Measurements from ENCODE around the gene ZNF653. TPM values are rescaled to one million over a fixed set of nuclear protein-coding genes. Genes with fewer than 3 reads are reported as not detected.

The ZNF653 gene
- total and polyA plus RNA-seq, 9 of the 15 experiments (the other 6 are each of a cell fraction or from before 2014, with no cell fraction given): 1.6 to 8.0 (median 4.2) TPM; not detected in 2

- TF ChIP-seq NCOA6 (IDR thresholded peaks at IDR 0.05): no peak; the same call in 1 of the 2 replicates
- no peak for TF ChIP-seq ZNF436 (CRISPR knock-in tag; IDR thresholded peaks at IDR 0.05)
- TF ChIP-seq MTA2 (IDR thresholded peaks at IDR 0.05; ENCODE audit: low read depth): peak; percentile 68
- TF ChIP-seq MED1 (CRISPR knock-in tag; IDR thresholded peaks at IDR 0.05; ENCODE audit: borderline replicate concordance): no peak
- peak; percentile 92 for TF ChIP-seq MXD1 (CRISPR knock-in tag; IDR thresholded peaks at IDR 0.05; ENCODE audit: borderline replicate concordance, poor library complexity, severe bottlenecking)
- TF ChIP-seq PTBP1 (IDR thresholded peaks at IDR 0.05; ENCODE audit: low read depth, low read length): no peak
- no peak for TF ChIP-seq ZNF165 (CRISPR knock-in tag; IDR thresholded peaks at IDR 0.05; ENCODE audit: borderline replicate concordance)
- TF ChIP-seq SLC30A9 (CRISPR knock-in tag; IDR thresholded peaks at IDR 0.05): no peak
- TF ChIP-seq MXI1 (IDR thresholded peaks at IDR 0.05; ENCODE audit: low read depth, low read length): peak; percentile 73
- no peak for TF ChIP-seq LARP7 (IDR thresholded peaks at IDR 0.05)
- no peak for TF ChIP-seq ZBTB26 (CRISPR knock-in tag; IDR thresholded peaks at IDR 0.05)
- TF ChIP-seq ZBTB2 (IDR thresholded peaks at IDR 0.05): 0 out of 2 replicates have a peak, but pooled peaks have one; percentile 4
- peak; percentile 59 to 67; a peak in 3 of 4 replicates for TF ChIP-seq MAZ (CRISPR knock-in tag; conservative IDR thresholded peaks at IDR 0.05 in 1 of 2, IDR thresholded peaks at IDR 0.05 in 1 of 2)
- no peak for TF ChIP-seq MLLT1 (IDR thresholded peaks at IDR 0.05)
- TF ChIP-seq THRB (CRISPR knock-in tag; conservative IDR thresholded peaks at IDR 0.05): no peak
- TF ChIP-seq NFYB (IDR thresholded peaks at IDR 0.05; ENCODE audit: extremely low read depth, insufficient read length): peak; percentile 64
- TF ChIP-seq GMEB1 (CRISPR knock-in tag; IDR thresholded peaks at IDR 0.05): no peak
- peak; percentile 55 for TF ChIP-seq TEAD4 (IDR thresholded peaks at IDR 0.05; ENCODE audit: low read length)
- peak; percentile 59; the same call in 1 of the 2 replicates for TF ChIP-seq TEAD4 (CRISPR knock-in tag; IDR thresholded peaks at IDR 0.05; ENCODE audit: borderline replicate concordance)
- no peak for TF ChIP-seq ZNF146 (CRISPR knock-in tag; IDR thresholded peaks at IDR 0.05; ENCODE audit: unreplicated experiment)
Measured at GRCh38 chr19:11528551-11529341, 23.1 kb upstream of the ZNF653 start, which contains the start of gene ECSIT (continued).

All from K562 (cell line).